Measurements from ENCODE around the gene TSPAN11. TPM values are rescaled to one million over a fixed set of nuclear protein-coding genes. Genes with fewer than 3 reads are reported as not detected.
A peak's percentile ranks its signal among the peaks of the same experiment; 100 is the strongest.

The TSPAN11 gene
- total and polyA plus RNA-seq, 7 experiments from 2014 or later = not detected

GRCh38 chr12:30969606-30970395, 43.3 kb downstream of the TSPAN11 start:
- no peaks in the 10 kb centered on the region for H3K9me3 Mint-ChIP-seq
- no peaks in the 10 kb centered on the region for H3K36me3 Mint-ChIP-seq
- intact Hi-C loops (cut with micrococcal nuclease) = no loop called here
- POLR2A ChIA-PET = no interaction called here
- H3K36me3 ChIP-seq (ENCODE audit: control insufficient read depth in 2 of 3, insufficient read depth in 3 of 3, low read length in 3 of 3) = no peaks in the 10 kb centered on the region
- CTCF ChIA-PET = no interaction called here
- H3K27me3 Mint-ChIP-seq = peaks cover 0 to 43% (median 14%) of the 10 kb centered on the region in 5 donors
- no peaks in the 10 kb centered on the region for H3K4me1 ChIP-seq (ENCODE audit: control insufficient read depth in 2 of 2, insufficient read depth in 2 of 2, low read length in 2 of 2)
- H3K9me3 ChIP-seq (ENCODE audit: control insufficient read depth in 2 of 3, low read length in 3 of 3) = no peaks in the 10 kb centered on the region
- no peaks in the 10 kb centered on the region for H3K4me1 Mint-ChIP-seq
- H3K4me3 Mint-ChIP-seq = no peak overlapping the region
- DNase-seq (no peak), ATAC-seq (no peak)
- no peak overlapping the region for H3K27ac ChIP-seq (ENCODE audit: low read depth, low read length)
- H3K27ac Mint-ChIP-seq = peak overlapping the region in 1 of 9 donors; percentile 36
- H3K4me3 ChIP-seq (ENCODE audit: low read length) = no peak overlapping the region
- H3K27me3 ChIP-seq (ENCODE audit: control insufficient read depth in 2 of 2, insufficient read depth in 2 of 2, low read length in 2 of 2) = no peaks in the 10 kb centered on the region

DNA sequence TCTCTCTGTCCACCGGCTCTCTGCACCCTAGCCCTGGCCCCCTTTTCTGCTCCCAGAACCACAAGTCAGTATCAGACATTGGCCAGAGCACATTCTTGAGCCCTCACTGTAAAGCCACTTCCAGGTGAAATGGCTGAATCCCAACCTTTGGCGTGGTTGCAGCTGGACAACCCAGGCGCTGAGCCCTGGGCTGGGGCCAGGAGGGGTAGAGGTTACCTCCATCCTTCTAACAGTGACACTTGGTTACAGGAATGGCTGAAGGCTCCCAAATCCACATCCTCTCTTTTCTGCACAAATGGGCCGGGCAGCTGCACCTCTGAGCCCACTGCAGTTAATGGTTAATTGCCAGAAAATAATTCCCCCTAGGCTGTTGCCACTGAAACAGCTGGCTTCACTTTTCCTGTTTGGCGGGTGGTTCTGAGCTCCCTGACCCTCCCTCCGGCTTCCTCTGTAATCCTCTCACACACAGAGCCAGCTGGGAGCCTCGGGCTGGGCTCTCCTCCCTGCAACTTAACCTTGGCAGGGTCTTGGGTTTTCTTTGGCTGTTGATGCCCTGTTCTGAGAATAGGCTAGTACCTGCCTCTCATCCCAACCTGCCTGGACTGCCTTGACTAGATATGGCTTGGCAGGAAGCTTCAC, 44.1 kb downstream of the TSPAN11 start:
- CTCF ChIA-PET = no interaction called here
- POLR2A ChIA-PET = no interaction called here

DNA sequence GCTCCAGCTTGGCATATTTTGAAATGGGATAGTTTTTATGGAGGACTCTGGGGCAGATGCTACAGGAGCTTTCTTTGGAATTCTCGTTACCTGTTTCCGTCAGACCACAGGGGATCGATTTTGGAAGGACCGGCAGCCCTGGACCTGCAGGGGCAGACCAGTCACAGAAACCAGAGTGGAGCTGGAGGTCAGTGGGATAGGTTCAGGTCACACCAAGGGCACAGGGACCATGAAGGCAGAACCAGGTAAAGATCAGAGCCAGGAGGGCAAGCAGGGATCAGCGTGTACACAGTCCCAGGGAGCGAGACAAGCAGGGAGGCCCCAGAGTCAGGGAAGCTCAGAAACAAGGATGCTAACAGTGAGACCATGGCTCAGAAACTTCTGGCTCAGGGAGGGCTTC, 45.5 kb downstream of the TSPAN11 start:
- no peak overlapping the region for H3K4me3 ChIP-seq (ENCODE audit: low read length)
- no peaks in the 10 kb centered on the region for H3K36me3 Mint-ChIP-seq
- no peak overlapping the region for H3K27ac ChIP-seq (ENCODE audit: low read depth, low read length)
- H3K27me3 ChIP-seq (ENCODE audit: control insufficient read depth in 2 of 2, insufficient read depth in 2 of 2, low read length in 2 of 2) = no peaks in the 10 kb centered on the region
- POLR2A ChIA-PET = no interaction called here
- CTCF ChIA-PET = interaction anchor here (0.7 kb wide), 1 partner anchor 1859 kb away, joined by 3 read pairs; no protein-coding TSS in a partner anchor
- H3K9me3 Mint-ChIP-seq = no peaks in the 10 kb centered on the region
- no peaks in the 10 kb centered on the region for H3K9me3 ChIP-seq (ENCODE audit: control insufficient read depth in 2 of 3, low read length in 3 of 3)
- peaks cover 0 to 36% (median 14%) of the 10 kb centered on the region in 5 donors for H3K27me3 Mint-ChIP-seq
- H3K4me1 ChIP-seq (ENCODE audit: control insufficient read depth in 2 of 2, insufficient read depth in 2 of 2, low read length in 2 of 2) = no peaks in the 10 kb centered on the region
- DNase-seq = no peak
- intact Hi-C loops (cut with micrococcal nuclease) = no loop called here
- ATAC-seq = no peak
- H3K27ac Mint-ChIP-seq = no peak overlapping the region
- no peak overlapping the region for H3K4me3 Mint-ChIP-seq
- no peaks in the 10 kb centered on the region for H3K36me3 ChIP-seq (ENCODE audit: control insufficient read depth in 2 of 3, insufficient read depth in 3 of 3, low read length in 3 of 3)
- peaks cover 0 to 1% (median 0%) of the 10 kb centered on the region in 7 donors for H3K4me1 Mint-ChIP-seq

More for the DNA sequence above, 44.1 kb downstream of the TSPAN11 start:
- no peak for ATAC-seq
- no peak overlapping the region for H3K27ac ChIP-seq (ENCODE audit: low read depth, low read length)
- no peak overlapping the region for H3K4me3 Mint-ChIP-seq
- no peaks in the 10 kb centered on the region for H3K36me3 ChIP-seq (ENCODE audit: control insufficient read depth in 2 of 3, insufficient read depth in 3 of 3, low read length in 3 of 3)
- H3K27me3 ChIP-seq (ENCODE audit: control insufficient read depth in 2 of 2, insufficient read depth in 2 of 2, low read length in 2 of 2) = no peaks in the 10 kb centered on the region
- no peaks in the 10 kb centered on the region for H3K9me3 ChIP-seq (ENCODE audit: control insufficient read depth in 2 of 3, low read length in 3 of 3)
- no peaks in the 10 kb centered on the region for H3K9me3 Mint-ChIP-seq
- peaks cover 0 to 38% (median 14%) of the 10 kb centered on the region in 5 donors for H3K27me3 Mint-ChIP-seq
- H3K4me3 ChIP-seq (ENCODE audit: low read length) = no peak overlapping the region
- no peaks in the 10 kb centered on the region for H3K4me1 ChIP-seq (ENCODE audit: control insufficient read depth in 2 of 2, insufficient read depth in 2 of 2, low read length in 2 of 2)
- intact Hi-C loops (cut with micrococcal nuclease) = no loop called here
- no peak for DNase-seq
- H3K4me1 Mint-ChIP-seq = no peaks in the 10 kb centered on the region
- H3K27ac Mint-ChIP-seq = no peak overlapping the region
- H3K36me3 Mint-ChIP-seq = no peaks in the 10 kb centered on the region

GRCh38 chr12:30973175-30973574, 46.6 kb downstream of the TSPAN11 start:
- H3K4me1 ChIP-seq (ENCODE audit: control insufficient read depth in 2 of 2, insufficient read depth in 2 of 2, low read length in 2 of 2) = no peaks in the 10 kb centered on the region
- H3K36me3 Mint-ChIP-seq = no peaks in the 10 kb centered on the region
- H3K4me3 Mint-ChIP-seq = no peak overlapping the region
- ChIA-PET CTCF (no interaction called here), POLR2A (no interaction called here)
- H3K4me1 Mint-ChIP-seq = peaks cover 0 to 1% (median 0%) of the 10 kb centered on the region in 7 donors
- no peaks in the 10 kb centered on the region for H3K9me3 Mint-ChIP-seq
- no peak for ATAC-seq
- no peak overlapping the region for H3K27ac ChIP-seq (ENCODE audit: low read depth, low read length)
- intact Hi-C loops (cut with micrococcal nuclease) = no loop called here
- H3K9me3 ChIP-seq (ENCODE audit: control insufficient read depth in 2 of 3, low read length in 3 of 3) = no peaks in the 10 kb centered on the region
- no peak overlapping the region for H3K4me3 ChIP-seq (ENCODE audit: low read length)
- no peaks in the 10 kb centered on the region for H3K36me3 ChIP-seq (ENCODE audit: control insufficient read depth in 2 of 3, insufficient read depth in 3 of 3, low read length in 3 of 3)
- no peak for DNase-seq
- no peaks in the 10 kb centered on the region for H3K27me3 ChIP-seq (ENCODE audit: control insufficient read depth in 2 of 2, insufficient read depth in 2 of 2, low read length in 2 of 2)
- H3K27me3 Mint-ChIP-seq = peaks cover 0 to 36% (median 14%) of the 10 kb centered on the region in 5 donors
- no peak overlapping the region for H3K27ac Mint-ChIP-seq

DNA sequence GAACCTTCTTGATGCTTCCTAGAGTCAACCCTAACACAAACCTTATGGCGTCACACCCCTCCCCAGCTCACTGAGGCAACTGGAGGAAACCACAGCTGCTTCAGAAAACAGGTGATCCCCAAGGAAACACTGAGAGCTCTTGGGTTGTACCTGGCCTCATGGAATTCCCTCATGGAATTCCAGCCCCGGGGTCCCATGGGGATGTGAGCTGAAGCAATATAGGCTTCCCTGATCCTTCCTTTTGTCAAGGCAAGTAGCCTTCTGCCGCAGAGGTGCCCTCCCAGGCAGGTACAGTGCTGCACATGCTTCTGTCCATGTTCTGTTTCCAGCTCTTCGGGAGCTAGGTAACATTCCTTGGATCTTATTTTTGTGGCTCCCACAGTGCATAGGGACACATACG, 47.3 kb downstream of the TSPAN11 start:
- Mint-ChIP-seq H3K27ac (no peak overlapping the region), H3K4me1 (peaks cover 0 to 1% (median 0%) of the 10 kb centered on the region in 7 donors), H3K9me3 (no peaks in the 10 kb centered on the region), H3K27me3 (peaks cover 0 to 36% (median 14%) of the 10 kb centered on the region in 5 donors), H3K4me3 (no peak overlapping the region), H3K36me3 (no peaks in the 10 kb centered on the region)
- ChIA-PET POLR2A (no interaction called here), CTCF (no interaction called here)
- Histone ChIP-seq H3K27ac (ENCODE audit: low read depth, low read length) (no peak overlapping the region), H3K9me3 (ENCODE audit: control insufficient read depth in 2 of 3, low read length in 3 of 3) (no peaks in the 10 kb centered on the region), H3K27me3 (ENCODE audit: control insufficient read depth in 2 of 2, insufficient read depth in 2 of 2, low read length in 2 of 2) (no peaks in the 10 kb centered on the region), H3K4me3 (ENCODE audit: low read length) (no peak overlapping the region), H3K36me3 (ENCODE audit: control insufficient read depth in 2 of 3, insufficient read depth in 3 of 3, low read length in 3 of 3) (no peaks in the 10 kb centered on the region), H3K4me1 (ENCODE audit: control insufficient read depth in 2 of 2, insufficient read depth in 2 of 2, low read length in 2 of 2) (no peaks in the 10 kb centered on the region)
- DNase-seq (no peak), ATAC-seq (no peak)
- intact Hi-C loops (cut with micrococcal nuclease) = no loop called here

DNA sequence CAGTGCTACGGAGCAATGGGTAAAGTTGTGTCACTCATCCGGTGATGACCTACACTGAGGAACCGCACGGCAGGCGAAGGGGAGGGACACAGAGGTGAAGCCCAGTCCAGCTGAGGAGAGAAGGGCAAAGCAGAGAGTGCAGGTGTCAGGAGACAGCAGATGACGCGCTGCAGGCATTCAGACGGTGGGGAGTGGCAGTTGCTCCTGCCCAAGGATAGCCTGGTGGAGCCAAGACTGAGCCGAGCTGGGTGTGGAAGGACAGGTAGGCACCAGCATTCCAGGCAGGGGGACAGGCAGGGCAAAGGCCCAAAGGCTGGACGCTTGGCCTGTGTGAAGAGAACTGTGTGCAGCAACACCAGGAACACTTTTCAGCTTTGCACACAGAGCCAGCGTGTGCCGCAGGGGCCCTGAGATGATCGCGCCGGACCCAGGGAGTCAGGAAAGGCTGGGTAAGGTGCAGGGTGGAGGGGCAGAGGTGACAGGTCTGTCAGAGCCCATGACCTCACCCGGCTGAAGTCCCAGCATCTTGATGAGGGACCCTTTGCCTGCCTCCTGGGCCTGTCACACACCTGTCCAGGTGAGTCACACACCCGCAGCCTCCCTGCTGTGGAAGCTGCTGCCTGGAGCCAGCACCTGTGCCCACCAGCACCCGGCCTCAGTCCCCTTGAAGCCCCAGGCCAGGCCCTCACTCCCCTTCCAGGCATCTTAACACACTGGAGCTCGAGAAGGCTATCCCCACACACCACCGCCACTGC, 48.4 kb downstream of the TSPAN11 start:
- H3K27ac Mint-ChIP-seq = no peak overlapping the region
- Histone ChIP-seq H3K36me3 (ENCODE audit: control insufficient read depth in 2 of 3, insufficient read depth in 3 of 3, low read length in 3 of 3) (no peaks in the 10 kb centered on the region), H3K27me3 (ENCODE audit: control insufficient read depth in 2 of 2, insufficient read depth in 2 of 2, low read length in 2 of 2) (no peaks in the 10 kb centered on the region), H3K4me3 (ENCODE audit: low read length) (no peak overlapping the region), H3K4me1 (ENCODE audit: control insufficient read depth in 2 of 2, insufficient read depth in 2 of 2, low read length in 2 of 2) (no peaks in the 10 kb centered on the region), H3K9me3 (ENCODE audit: control insufficient read depth in 2 of 3, low read length in 3 of 3) (no peaks in the 10 kb centered on the region), H3K27ac (ENCODE audit: low read depth, low read length) (no peak overlapping the region)
- no peaks in the 10 kb centered on the region for H3K9me3 Mint-ChIP-seq
- no peak for DNase-seq
- ATAC-seq = no peak
- ChIA-PET POLR2A (no interaction called here), CTCF (no interaction called here)
- no peak overlapping the region for H3K4me3 Mint-ChIP-seq
- H3K27me3 Mint-ChIP-seq = peaks cover 0 to 30% (median 14%) of the 10 kb centered on the region in 5 donors
- H3K4me1 Mint-ChIP-seq = peaks cover 0 to 1% (median 0%) of the 10 kb centered on the region in 7 donors
- intact Hi-C loops (cut with micrococcal nuclease) = no loop called here
- H3K36me3 Mint-ChIP-seq = no peaks in the 10 kb centered on the region

All from naive thymus-derived CD4-positive, alpha-beta T cell (primary cell).